ENCODE results near the gene CD209.

DNA sequence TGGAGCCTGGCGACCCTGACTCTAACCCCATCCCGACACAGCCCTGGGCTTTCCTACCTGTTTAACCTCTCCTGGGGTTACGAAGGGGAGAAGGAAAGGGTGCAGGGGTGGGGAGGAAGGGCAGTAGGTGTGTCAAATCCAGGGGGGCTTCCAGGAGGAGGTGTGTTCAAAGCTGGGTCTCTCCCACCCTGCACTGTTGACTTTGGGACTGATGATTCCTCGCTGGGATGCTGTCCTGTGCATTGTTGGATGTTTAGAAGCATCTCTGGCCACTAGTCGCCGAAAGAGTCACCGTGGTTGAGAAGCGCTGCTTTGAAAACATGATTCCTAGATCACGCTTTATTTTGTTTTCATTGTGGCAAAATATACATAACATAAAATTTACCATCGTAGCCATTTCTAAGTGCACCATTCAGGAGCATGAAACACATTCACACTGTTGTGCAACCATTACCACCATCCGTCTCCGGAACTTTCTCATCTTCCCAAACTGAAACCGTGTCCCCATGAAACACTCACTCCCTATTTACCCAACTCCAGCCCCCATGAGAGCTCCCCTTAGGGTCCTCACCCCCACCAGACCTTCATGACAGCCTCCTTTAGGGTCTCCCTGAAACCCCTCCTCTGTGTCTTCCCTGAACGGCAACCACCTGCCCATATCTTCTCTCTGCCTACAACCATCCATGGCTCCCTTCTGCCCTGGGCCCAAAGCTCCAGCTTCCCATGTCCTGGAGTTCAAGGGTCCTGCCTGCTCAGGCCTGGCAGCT, 41.0 kb downstream of the CD209 start:
- no peak for TF ChIP-seq SIN3A (IDR thresholded peaks at IDR 0.05; ENCODE audit: borderline replicate concordance, insufficient read depth, low read depth, low read length)
- TF ChIP-seq, protein P1, sequence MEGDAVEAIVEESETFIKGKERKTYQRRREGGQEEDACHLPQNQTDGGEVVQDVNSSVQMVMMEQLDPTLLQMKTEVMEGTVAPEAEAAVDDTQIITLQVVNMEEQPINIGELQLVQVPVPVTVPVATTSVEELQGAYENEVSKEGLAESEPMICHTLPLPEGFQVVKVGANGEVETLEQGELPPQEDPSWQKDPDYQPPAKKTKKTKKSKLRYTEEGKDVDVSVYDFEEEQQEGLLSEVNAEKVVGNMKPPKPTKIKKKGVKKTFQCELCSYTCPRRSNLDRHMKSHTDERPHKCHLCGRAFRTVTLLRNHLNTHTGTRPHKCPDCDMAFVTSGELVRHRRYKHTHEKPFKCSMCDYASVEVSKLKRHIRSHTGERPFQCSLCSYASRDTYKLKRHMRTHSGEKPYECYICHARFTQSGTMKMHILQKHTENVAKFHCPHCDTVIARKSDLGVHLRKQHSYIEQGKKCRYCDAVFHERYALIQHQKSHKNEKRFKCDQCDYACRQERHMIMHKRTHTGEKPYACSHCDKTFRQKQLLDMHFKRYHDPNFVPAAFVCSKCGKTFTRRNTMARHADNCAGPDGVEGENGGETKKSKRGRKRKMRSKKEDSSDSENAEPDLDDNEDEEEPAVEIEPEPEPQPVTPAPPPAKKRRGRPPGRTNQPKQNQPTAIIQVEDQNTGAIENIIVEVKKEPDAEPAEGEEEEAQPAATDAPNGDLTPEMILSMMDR (IDR thresholded peaks at IDR 0.05), result no peak
- TF ChIP-seq, protein P2, sequence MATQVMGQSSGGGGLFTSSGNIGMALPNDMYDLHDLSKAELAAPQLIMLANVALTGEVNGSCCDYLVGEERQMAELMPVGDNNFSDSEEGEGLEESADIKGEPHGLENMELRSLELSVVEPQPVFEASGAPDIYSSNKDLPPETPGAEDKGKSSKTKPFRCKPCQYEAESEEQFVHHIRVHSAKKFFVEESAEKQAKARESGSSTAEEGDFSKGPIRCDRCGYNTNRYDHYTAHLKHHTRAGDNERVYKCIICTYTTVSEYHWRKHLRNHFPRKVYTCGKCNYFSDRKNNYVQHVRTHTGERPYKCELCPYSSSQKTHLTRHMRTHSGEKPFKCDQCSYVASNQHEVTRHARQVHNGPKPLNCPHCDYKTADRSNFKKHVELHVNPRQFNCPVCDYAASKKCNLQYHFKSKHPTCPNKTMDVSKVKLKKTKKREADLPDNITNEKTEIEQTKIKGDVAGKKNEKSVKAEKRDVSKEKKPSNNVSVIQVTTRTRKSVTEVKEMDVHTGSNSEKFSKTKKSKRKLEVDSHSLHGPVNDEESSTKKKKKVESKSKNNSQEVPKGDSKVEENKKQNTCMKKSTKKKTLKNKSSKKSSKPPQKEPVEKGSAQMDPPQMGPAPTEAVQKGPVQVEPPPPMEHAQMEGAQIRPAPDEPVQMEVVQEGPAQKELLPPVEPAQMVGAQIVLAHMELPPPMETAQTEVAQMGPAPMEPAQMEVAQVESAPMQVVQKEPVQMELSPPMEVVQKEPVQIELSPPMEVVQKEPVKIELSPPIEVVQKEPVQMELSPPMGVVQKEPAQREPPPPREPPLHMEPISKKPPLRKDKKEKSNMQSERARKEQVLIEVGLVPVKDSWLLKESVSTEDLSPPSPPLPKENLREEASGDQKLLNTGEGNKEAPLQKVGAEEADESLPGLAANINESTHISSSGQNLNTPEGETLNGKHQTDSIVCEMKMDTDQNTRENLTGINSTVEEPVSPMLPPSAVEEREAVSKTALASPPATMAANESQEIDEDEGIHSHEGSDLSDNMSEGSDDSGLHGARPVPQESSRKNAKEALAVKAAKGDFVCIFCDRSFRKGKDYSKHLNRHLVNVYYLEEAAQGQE (IDR thresholded peaks at IDR 0.05; ENCODE audit: insufficient read depth in 1 of 2, low read depth in 2 of 2, low read length in 1 of 2), result no peak

Data from Panc1 (cell line).